Measurements from ENCODE around the gene BHLHA9.
A peak's percentile ranks its signal among the peaks of the same experiment; 100 is the strongest.

The BHLHA9 gene

GRCh38 chr17:1256699-1257098 is 13.5 kb upstream of the BHLHA9 start:
- no peak for DNase-seq

- DNase-seq, result no peak
These were observed 10.0 kb upstream of the BHLHA9 start for GRCh38 chr17:1260086-1260769.

GRCh38 chr17:1260770-1261161 is 9.5 kb upstream of the BHLHA9 start:
- DNase-seq, result no peak

- no peak for DNase-seq
These were observed 6.0 kb upstream of the BHLHA9 start for GRCh38 chr17:1264196-1264595.

- no peak for DNase-seq
These were observed 2.7 kb upstream of the BHLHA9 start for GRCh38 chr17:1267471-1267943.

- DNase-seq, result no peak
These were observed 783 bp downstream of the BHLHA9 start for GRCh38 chr17:1271030-1271423.

- DNase-seq, result no peak
These were observed 1.2 kb downstream of the BHLHA9 start for GRCh38 chr17:1271441-1271840.

- no peak for DNase-seq
These were observed 2.5 kb downstream of the BHLHA9 start for GRCh38 chr17:1272701-1273100.

GRCh38 chr17:1273492-1274244 is 3.4 kb downstream of the BHLHA9 start:
- no peak for DNase-seq

- DNase-seq, result no peak
These were observed 4.0 kb downstream of the BHLHA9 start for GRCh38 chr17:1274245-1274608.

GRCh38 chr17:1275205-1275961 is 5.1 kb downstream of the BHLHA9 start:
- no peak for DNase-seq

- peak; percentile 56 for DNase-seq
These were observed 5.9 kb downstream of the BHLHA9 start for GRCh38 chr17:1275962-1276736.

GRCh38 chr17:1280652-1281051 is 10.4 kb downstream of the BHLHA9 start:
- no peak for DNase-seq

GRCh38 chr17:1286379-1287106 is 16.3 kb downstream of the BHLHA9 start:
- no peak for DNase-seq

GRCh38 chr17:1289695-1290094 is 19.5 kb downstream of the BHLHA9 start:
- no peak for DNase-seq

GRCh38 chr17:1290676-1291075 is 20.4 kb downstream of the BHLHA9 start:
- no peak for DNase-seq

- DNase-seq, result no peak
These were observed 24.0 kb downstream of the BHLHA9 start for GRCh38 chr17:1294157-1294717.

- DNase-seq, result no peak
These were observed 28.4 kb downstream of the BHLHA9 start for GRCh38 chr17:1298606-1299005.

GRCh38 chr17:1299552-1300370 is 29.5 kb downstream of the BHLHA9 start:
- no peak for DNase-seq

- no peak for DNase-seq
These were observed 30.2 kb downstream of the BHLHA9 start for GRCh38 chr17:1300371-1300905.

GRCh38 chr17:1301546-1301945 is 31.3 kb downstream of the BHLHA9 start:
- DNase-seq, result no peak
